DMS79 (cell line): ENCODE measurements around the gene AIDA.
"Not testable (repeated sequence)": the region's sequence is repeated elsewhere in the genome, so short reads cannot be mapped to it uniquely, and the experiment has no call there.

ENCODE experiments used
- DNase-seq: peaks from one replicate; lab custom pipeline; 2025; lab: John Stamatoyannopoulos, UW

The AIDA gene

DNA sequence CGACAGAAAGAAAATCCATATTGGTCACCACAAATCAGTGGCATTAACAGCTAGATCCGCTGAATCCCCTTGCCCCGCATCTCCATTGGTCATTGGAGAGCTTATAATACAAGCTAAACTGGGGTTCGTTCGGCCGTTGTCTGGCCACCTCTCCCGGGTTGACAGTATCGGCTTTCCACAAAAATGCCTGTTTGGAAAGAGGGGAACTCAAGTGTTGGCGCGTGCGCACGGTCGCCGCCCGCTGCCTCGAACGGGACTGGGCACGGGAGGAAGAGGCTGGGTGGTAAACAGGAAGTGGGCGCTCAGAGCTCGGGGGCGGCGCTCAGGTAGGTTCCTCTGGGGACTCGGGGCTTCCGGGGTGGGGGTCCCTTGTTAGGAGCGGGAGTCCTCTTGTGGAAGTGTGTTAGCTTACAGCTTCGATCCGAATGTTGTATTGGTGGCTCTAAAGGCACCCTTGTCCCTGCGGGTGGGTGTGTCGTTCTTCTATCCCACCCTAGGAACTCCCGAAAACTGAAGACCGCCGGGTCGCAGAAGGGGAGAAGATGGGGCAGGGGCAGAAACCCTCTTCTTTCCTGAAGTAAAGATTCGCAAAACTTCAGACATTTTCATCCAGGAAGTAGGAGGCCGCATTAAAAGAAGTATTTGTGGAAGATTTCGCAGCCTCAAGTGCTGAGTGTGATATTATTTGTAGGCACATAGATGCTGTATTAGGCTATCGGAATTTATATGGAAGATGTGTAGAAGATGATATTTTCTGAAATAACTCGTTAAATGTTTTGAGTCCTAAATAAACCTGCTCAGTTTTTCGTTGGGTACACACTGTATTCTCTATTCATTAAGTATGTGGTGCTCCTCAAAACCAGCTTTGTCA, 1.0 kb upstream of the AIDA start:
- peak; percentile 94 for DNase-seq

DNA sequence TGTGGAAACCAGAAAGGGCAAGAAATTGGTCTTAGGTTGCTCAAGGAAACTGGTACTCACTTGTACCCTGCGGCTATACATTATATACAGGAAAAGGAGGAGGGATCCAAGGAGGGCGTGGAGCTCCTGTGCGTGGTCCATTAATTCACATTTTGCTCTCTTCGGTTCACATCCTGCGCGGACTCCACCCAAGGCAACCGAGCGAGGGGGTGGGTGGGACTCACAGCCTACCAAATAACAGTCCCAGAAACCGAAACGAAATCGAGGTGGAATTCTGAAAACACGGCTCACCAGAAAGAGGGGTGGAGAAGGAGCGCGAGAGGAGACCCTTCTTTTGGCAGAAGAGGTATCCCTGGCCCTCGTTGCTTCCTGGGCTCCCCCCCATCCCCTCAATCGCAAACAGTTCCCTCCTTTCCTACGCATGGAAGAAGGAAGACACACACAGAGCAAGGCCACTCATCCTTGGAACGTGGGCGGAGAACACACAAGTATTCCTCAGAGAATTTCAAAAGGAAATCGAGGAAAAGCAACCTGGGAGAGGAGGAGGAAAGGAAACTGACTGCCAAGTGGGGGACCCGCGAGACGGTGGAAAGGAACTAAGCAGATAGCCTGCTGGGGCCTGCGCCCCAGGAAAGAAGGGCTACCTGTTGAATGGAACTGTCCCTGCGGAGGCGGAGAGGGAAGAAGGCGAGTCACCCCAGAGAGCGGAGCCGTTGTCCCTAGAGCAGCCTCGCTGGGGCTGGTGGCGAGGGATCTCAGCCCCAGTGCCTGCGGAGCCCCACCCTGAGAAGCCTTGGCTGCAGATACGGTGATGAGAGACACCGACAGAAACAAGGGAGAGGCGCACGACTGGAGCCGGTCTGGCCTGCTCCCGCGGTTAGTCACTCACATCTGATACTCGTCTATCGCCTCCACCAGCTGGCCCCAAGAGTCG, 705 bp downstream of the AIDA start:
- peak; percentile 23 for DNase-seq

DNA sequence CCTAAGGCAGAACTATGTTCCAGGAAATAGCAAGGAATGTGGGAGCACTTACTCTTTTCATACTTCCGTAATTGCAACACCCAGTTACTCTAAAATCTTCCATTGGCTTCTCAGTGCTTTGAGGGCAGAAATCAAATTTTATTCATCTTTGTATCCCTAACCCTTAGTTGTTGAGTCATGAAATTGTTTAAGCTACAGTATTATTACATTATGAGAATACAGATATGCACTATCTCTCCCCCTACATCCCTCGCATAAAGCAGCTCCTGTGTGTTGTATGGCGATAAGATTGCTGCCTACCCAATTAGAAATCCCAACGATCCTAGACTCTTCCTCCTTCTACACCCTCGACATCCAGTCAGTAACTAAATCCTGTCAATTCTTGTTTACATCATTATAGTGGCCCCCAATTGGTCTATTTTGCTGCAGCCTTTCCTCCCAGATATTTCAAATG, 2.6 kb downstream of the AIDA start:
- DNase-seq: no peak

DNA sequence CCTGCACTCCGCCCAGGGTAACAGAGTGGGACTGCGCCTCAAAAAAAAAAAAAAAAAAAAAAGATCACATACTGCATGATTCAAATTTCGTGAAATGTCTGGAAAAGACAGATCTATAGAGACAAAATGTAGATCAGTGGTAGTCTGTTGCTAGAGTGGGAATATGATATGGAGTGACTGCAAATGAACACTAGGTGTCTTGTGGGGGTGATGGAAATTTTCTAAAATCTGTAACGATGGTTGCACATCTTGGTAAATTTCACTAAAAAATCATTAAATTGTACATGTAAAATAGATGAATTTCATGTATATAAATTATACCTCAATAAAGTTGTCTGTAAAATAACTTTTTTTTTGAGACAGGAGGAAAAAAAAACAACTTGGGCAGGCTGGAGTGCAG, 5.5 kb downstream of the AIDA start:
- DNase-seq: no peak

DNA sequence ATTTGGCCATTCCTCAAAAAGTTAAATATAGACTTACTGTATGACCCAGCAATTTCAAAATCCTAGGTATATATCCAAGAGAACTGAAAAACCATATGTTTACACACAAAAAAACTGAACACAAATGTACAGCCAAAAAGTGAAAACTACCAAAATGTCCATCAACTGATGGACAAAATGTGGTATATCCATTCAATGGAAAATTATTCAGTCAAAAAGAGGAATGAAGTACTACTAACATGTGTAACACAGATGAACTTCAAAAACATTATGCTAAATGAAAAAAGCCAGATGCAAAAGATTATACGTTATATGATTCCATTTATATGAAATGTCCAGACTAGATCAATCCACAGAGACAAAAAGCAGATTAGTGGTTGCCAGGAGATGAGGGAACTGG, 8.0 kb downstream of the AIDA start:
- no peak for DNase-seq

DNA sequence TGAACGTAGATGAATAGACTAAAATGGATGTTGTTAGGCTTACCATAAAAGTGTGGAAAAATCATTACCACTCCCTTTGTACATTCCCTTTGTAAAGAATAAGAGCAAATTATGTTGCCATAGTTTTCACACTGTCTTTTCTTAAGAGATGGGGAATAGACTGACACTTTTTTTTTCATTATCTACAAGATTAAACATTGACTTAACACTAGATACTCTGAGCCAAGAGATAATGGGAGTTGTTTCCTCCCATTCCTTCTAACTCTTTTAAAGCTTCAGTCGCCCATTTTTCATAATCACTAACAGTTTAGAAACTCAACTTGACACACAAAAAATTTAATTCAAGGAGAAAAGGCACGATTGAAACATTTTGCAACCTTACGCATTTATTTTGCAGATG, 10.1 kb downstream of the AIDA start:
- no peak for DNase-seq

DNA sequence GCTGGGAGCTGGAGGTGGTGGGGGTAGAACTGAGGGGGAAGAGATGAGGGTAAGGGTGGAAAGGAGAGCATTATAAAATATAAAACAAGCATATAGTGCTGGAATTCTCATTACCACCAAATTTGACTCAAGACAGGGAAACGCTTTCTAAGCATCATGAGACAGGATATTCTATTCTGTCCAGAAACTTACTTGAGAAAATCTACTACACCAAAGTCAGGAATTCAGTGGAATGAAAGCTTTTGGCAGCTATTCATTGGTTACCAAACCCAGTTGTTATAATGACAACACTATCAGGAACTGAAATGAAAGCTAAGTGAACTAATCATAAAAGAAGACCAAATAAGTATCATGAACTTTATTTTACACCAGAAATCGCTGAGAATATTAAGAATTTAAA, 14.5 kb downstream of the AIDA start:
- no peak for DNase-seq

DNA sequence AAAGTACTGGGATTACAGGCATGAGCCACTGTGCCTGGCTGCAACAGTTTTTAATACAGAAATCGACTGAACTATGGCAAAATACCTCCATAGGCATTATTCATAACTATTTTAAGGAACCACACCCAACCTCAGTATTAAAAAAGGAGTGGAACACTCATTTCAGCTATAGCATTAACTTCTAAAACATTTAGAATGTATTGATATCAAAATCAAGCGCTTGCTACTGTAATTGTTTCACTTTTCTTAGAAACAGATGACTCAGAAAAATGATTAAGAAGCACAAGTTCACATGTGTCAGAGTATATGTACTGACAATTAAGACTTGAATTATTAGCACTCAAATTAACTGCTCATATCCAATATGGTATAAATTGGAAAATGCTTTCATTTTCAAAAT, 15.1 kb downstream of the AIDA start:
- DNase-seq: no peak

DNA sequence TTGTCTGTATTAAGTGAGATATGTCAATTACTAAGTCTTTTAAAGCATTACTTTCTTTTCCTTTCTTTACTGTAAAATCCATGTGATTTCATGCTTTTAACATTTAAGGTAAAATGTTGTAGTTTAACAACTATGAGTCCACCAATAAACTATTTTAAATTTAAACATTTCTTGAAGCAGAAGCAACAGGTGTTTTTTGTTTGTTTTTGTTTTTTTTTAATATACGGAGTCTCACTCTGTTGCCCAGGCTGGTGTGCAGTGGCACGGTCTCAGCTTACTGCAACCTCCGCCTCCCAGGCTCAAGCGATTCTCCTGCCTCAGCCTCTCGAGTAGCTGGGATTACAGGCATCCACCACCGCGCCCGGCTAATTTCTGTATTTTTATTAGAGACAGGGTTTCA, 15.6 kb downstream of the AIDA start:
- no peak for DNase-seq

DNA sequence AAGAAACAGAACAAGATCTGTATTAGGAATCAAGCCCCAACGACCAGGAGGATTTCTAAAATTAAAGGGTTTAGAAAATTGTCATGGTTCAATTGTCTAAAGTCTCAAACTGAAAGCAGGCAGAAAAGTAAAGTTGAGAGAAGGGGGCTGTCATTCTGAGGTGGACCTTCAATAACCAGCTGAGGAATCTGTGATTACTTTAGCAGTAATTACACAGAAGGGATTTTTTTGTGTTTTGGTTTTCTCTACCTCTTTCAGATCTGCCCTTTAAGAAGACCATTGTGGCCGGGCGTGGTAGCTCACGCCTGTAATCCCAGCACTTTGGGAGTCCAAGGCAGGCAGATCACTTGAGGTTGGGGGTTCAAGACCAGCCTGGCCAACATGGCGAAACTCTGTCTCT, 17.4 kb downstream of the AIDA start:
- DNase-seq: no peak

DNA sequence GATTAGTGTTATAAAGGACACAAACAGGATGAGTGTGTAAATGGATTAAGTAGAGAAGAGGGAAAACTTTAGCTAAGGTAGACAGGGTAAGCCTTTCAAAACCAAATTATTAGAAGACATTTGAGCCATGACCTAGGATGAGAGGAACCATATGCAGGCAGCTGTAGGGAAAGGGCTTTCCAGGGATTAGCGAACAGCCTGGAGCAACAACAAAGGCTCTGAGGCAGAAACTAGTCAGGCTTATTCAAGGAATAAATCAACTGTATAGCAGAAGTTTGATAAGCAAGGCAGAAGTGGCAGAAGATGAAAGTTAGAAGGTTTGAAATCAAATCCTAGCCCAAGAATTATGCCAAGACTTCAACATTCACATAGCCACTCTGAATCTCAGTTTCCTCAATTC, 21.3 kb downstream of the AIDA start:
- no peak for DNase-seq

DNA sequence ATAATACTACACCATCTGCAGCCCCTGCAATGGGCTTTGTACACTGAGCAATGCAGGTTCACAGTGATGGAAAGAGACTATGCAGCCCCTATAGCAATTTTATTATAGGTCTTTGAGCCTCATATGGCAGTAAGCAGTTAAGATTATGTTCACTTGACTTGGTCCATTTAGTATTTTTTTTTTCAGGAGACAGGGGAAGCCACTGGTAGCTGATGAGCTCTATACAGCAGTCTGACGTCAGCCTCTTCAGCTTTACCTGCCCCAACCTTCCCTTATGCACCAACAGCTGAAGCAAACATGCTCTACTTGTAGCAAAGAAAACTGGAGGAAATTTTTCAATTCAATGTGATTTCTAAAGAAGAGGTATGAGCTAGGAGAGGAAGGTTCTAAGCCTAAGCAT, 32.2 kb downstream of the AIDA start:
- no peak for DNase-seq

DNA sequence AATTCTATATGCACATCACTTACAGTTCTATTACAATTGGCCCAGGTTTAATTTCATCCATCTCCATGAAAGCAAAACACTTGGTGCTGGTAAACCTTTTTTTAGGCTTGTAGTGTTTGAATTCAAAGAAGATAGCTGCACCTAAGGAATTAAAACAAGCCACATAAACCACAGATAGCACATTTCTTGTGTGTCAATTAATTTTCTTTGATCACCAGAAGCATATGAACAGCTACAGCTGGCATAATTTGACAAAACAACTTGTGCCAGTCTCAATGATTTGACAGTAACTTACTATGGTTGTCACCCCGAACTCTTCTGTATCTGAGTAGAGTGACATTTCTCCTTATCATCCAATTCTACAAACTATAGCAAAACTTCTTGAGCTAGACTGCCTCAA, 42.2 kb downstream of the AIDA start:
- DNase-seq: no peak

DNA sequence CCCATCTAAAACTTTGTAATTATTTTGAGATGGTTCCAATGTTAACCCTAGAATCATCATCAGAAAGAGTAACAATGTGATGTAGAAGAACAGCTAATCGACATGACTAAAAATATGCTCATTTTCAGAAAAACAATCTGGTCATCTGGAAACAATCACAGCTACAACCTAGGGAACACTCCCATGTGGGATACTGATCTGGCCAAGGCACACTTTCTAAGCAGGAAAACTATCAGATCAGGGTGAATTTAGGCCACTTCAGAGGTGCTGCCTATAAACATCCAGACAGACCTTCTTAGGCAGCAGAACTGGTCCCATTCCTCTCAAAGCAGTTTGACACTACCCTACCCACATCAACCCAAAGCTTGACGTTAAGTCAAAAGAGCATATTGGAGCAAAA, 43.2 kb downstream of the AIDA start:
- DNase-seq: not testable (repeated sequence)

DNA sequence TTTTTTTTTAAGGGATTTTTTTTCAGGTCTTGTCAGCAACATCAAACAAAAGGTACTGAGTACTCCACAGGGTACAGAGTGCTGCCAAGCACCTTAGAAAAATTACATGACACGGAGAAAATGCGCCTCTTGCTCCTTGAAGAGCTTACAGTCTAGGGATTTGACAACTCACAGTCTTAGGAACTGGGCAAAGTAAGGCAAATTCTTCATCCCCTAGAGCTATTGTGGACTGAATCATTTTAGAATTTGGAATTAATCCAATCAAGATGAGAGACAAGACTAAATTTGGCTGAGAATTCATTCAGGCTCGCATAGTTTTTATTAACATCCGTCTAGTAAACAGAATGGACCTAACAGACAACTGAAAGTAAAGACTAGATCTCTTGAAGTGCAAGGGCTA, 44.1 kb downstream of the AIDA start:
- DNase-seq: not testable (repeated sequence)

DNA sequence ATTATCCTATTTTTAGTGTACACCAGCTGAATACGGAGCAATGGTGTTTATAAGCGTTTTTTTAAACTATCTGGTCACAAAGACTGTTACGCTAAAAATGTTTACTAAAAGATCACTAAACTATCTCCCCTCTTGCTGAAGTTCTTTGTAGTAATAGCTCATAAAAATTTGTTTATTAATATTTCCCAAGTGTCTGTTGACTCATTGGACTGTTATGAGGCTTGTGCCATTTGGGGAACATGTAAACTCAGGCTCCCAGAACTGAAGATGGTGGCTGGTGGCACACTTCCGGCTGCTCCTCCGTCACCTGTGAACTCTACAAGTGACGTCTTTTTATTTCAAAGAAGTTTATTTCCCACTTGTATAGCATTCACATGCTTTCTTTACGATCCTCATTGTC, 46.3 kb downstream of the AIDA start:
- DNase-seq: no peak

DNA sequence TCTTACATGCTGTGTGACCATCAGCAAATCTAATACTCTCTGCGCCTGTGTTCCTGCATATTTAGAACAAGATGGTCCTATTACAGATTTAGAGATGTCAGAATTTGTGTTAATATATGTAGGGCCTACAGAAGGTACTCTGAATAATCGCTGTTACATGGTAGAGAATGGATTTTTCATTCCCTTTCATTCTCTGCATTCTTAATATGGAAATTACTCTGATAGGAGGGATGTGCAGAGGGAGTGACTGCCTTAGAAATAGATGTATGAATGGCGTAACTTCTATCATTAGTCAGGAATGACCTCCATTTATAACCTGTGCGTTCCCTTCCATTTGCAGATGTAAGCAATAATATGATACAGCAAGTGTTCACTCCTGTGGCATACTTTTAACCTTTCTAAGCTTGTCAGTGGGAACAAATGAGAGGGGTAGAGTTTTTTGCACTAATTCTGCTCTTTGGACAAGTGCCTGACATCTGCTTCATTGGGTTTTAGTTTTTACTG, 48.8 kb downstream of the AIDA start:
- DNase-seq: no peak

DNA sequence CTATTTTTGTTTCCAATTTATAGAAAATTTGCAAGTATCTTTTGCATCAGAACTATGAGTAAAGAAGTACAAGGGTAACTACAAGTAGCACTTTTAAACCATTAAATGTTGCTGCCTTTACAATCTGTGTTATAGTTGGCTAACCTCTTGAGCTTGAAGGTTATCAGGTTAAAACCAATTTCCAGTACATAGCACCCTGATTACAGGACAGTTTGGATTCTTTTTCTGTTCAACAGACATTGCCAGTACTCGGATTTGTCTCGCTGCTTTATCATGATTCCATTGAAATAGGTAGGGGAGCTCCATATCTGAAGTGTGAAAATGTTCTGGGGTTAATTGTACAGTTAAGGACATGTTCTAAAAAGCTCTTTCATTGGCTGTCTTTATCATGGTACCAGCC, 54.4 kb downstream of the AIDA start:
- no peak for DNase-seq

DNA sequence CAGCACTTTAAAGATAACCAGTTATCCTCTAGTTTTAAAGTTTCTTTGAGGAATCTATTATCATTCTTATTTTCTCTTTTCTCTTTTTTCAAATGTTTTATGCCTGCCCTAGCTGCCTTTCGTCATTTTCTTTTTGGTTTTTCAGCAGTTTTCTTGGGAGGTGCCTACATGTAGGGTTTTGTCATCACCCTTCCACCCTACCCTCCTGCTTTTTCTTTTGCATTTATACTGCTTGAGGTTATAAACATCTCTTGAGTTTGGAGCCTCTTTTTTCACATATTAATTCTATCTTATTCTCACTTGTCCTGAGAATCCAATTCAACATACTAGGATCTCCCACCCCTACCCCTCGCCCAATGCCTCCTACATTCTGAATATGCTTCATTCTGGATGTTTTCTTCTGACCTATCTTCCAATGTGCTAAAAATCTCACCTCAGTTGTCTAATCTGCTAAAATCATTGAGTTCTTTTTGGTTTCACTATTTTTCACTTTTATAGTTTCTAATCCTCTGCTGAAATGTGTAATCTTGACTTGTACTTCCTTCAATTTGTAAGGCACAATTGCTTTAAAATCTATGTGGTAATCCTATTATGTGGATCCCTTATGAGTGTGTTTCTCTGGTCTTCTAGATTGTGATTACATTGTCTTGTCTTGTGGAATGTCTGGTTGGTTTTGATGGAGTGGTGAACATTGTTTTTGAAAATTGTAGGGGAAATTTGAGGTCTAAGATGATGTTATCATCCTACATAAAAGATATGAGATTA, 55.7 kb downstream of the AIDA start:
- DNase-seq: no peak

DNA sequence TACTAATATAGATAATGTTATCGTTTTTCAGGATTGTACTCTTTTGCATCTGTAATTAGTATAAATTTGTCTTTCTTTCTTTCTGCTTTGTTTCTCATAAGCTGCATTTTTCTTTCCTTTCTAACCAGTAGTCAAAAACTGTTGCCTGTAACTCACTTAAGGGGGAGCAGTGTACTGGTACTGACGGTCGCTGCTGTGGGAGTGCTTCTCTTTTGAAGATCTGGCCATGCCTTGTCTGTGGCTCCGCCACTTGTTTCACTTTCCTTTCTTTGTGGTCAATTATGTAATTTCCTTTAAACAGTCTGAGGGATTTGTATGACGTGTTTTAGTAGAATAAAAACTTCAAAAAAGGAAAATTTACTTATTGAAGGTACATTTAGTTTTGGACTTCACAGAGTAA, 57.4 kb downstream of the AIDA start:
- DNase-seq: no peak

DNA sequence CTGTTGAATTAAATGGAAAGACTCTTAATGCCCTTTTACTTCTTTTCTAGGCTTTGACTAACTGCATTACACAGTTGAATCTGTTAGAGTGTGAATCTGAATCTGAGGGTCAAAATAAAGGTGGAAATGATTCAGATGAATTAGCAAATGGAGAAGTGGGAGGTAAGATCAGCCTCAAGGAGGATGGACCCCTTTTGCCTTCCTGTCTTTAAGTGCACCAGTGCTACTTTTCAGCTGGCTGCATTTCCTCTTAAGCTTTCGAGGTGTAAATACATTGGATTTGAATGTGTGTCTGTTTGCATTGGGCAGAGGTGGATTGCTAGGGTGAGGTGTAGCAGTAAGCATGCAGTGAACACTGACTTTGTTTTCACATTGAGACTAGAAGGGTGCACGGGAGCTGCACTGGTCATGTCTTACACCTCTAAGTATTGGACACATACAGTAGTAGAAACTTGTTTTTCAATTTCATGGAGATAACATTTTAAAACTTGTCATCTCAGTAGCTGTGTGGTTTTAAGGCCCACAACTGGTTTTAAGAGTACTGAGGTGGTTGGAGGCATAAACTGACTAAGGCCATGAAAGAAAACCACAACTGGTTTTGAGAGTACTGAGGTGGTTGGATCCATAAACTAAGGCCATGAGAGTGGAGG, 59.0 kb downstream of the AIDA start:
- DNase-seq: no peak

DNA sequence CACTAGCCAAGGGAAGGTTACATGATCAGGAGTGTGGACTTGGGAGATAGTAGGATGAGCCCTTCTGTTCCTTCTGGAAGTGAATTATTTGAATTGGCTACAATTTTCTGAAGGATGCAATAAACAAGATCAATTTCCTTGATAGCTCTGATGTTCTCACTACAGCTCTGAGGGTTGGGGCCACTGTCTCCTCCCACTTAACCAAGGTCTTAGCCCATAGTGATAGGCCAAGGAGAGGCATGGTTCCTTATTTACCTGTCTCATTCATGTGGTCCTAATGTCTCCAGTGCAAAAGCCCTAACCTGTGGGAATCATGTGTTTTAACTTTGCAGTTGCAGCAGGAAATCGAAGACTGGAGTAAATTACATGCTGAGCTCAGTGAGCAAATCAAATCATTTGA, 59.6 kb downstream of the AIDA start:
- DNase-seq: no peak
